HFFc6 (cell line): ENCODE measurements around the gene C15orf39. TPM values are rescaled to one million over a fixed set of nuclear protein-coding genes. Genes with fewer than 3 reads are reported as not detected.

Source experiments
- DNase-seq: peaks from one replicate; pipeline ENCODE4 v3.0.0-alpha.2; 2018
- H3K27ac Mint-ChIP-seq: 2 replicates; pipeline ENCODE4 v1.8.0; 2020; ENCODE audit warnings: mild to moderate bottlenecking, mixed read lengths
- H3K27me3 Mint-ChIP-seq: 2 replicates; pipeline ENCODE4 v1.8.0; 2021; ENCODE audit warnings: mild to moderate bottlenecking, moderate library complexity, mixed read lengths; ENCODE audit not compliant: insufficient read depth
- H3K36me3 Mint-ChIP-seq: 2 replicates; pipeline ENCODE4 v1.8.0; 2021; ENCODE audit warnings: low read depth, mixed read lengths
- H3K4me1 Mint-ChIP-seq: 2 replicates; pipeline ENCODE4 v1.8.0; 2020; ENCODE audit warnings: low read depth, mixed read lengths
- H3K4me3 Mint-ChIP-seq: 2 replicates; pipeline ENCODE4 v1.8.0; 2020; ENCODE audit warnings: mild to moderate bottlenecking, moderate library complexity, mixed read lengths
- H3K9me3 Mint-ChIP-seq: 2 replicates; pipeline ENCODE4 v1.8.0; 2020; ENCODE audit warnings: mild to moderate bottlenecking, mixed read lengths
- CTCF ChIP-seq: fragments of 200-600 bp; sonication (generic); IDR thresholded peaks from 2 replicates; pipeline ENCODE4 v1.5.0; 2021; ENCODE audit warnings: antibody characterized with exemption, mild to moderate bottlenecking
- total RNA-seq, 6 experiments: library from RNA; stranded (reverse); fragmentation: NEBNext Ultra II Directional; extraction: Animal tissue kit (Norgen Biotek cat#: 25700); gene quantifications; 2 replicates in 1 of 6; 3 replicates in 5 of 6; pipeline ENCODE4 v1.2.3, GENCODE V29; 2021

C15orf39 gene
- total RNA-seq, 6 experiments from 2014 or later: 8.8 to 14.8 (median 12.0) TPM

DNA sequence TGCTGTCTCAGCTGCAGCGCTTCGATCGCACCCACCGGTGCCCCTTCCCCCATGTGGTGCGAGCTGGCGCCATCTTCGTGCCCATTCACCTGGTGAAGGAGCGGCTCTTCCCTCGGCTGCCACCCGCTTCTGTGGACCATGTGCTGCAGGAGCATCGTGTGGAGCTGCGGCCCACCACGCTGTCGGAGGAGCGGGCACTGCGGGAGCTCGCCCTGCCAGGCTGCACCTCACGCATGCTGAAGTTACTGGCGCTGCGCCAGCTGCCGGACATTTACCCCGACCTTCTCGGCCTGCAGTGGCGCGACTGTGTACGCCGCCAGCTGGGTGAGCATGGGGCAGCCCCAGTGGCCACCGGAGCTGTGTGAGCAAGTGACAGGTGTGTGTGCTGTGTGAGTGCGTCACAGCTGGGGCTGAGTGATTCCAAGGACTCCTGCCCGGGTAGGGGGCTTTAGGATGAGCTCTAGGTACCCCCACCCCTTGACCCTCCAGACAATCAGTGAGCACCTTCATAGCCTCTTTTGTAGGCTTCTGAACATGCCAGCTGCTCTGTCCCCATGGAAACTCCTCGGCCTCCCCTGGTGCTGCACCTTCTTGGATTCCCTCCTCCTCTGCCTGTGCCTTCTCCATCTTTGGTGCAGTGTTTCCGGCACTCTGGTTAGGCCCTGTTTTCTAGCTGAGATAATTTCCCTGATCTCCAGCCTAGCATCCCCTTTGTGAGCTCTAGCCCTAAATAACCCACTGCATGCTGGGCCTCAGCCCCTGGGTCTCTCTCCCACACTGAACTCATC, 7.0 kb downstream of the C15orf39 start:
- no peak for TF ChIP-seq CTCF
- H3K4me3 Mint-ChIP-seq: no peak overlapping the region
- H3K36me3 Mint-ChIP-seq: peaks cover 6% of the 10 kb centered on the region; the same call in 1 of the 2 replicates
- no peak overlapping the region for H3K27ac Mint-ChIP-seq
- no peaks in the 10 kb centered on the region; the same call in 1 of the 2 replicates for H3K27me3 Mint-ChIP-seq
- no peak for DNase-seq
- H3K9me3 Mint-ChIP-seq: no peaks in the 10 kb centered on the region
- H3K4me1 Mint-ChIP-seq: peaks cover 15% of the 10 kb centered on the region

DNA sequence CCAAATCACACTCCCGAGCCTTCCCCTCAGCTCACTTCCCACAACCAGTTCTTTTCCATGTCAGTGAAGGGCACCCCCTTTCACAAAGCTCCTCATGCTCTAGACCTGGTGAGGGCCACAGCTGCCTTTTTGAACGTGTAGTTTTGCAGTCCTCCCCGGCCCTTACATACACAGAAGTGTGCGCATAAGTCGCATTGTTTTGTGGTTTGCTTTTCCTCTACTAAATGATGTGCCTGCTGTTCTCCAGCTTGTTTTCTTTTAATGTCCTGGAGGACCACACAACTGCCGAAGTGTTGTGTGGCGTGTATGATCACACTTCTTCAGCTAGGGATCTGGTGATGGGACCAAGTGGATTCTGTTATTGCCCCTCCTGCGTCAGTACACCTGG, 7.6 kb downstream of the C15orf39 start:
- no peak for TF ChIP-seq CTCF
- Mint-ChIP-seq H3K9me3 (no peaks in the 10 kb centered on the region), H3K4me1 (peaks cover 9% of the 10 kb centered on the region), H3K27ac (no peak overlapping the region), H3K36me3 (peaks cover 6% of the 10 kb centered on the region; the same call in 1 of the 2 replicates), H3K4me3 (no peak overlapping the region), H3K27me3 (no peaks in the 10 kb centered on the region; the same call in 1 of the 2 replicates)
- DNase-seq: no peak

- no peak overlapping the region for H3K27ac Mint-ChIP-seq
- no peaks in the 10 kb centered on the region for H3K4me1 Mint-ChIP-seq
- TF ChIP-seq CTCF: no peak
- H3K27me3 Mint-ChIP-seq: no peaks in the 10 kb centered on the region; the same call in 1 of the 2 replicates
- H3K36me3 Mint-ChIP-seq: peaks cover 6% of the 10 kb centered on the region; the same call in 1 of the 2 replicates
- H3K9me3 Mint-ChIP-seq: no peaks in the 10 kb centered on the region
- DNase-seq: no peak
- no peak overlapping the region for H3K4me3 Mint-ChIP-seq
Observed at GRCh38 chr15:75210811-75211230, 9.1 kb downstream of the C15orf39 start.

GRCh38 chr15:75211436-75212199, 9.9 kb downstream of the C15orf39 start:
- H3K27me3 Mint-ChIP-seq: no peaks in the 10 kb centered on the region; the same call in 1 of the 2 replicates
- H3K27ac Mint-ChIP-seq: no peak overlapping the region; the same call in 1 of the 2 replicates
- H3K9me3 Mint-ChIP-seq: no peaks in the 10 kb centered on the region
- no peak overlapping the region for H3K4me3 Mint-ChIP-seq
- H3K36me3 Mint-ChIP-seq: peaks cover 6% of the 10 kb centered on the region; the same call in 1 of the 2 replicates
- no peak for TF ChIP-seq CTCF
- DNase-seq: no peak
- no peaks in the 10 kb centered on the region for H3K4me1 Mint-ChIP-seq

- TF ChIP-seq CTCF: no peak
- no peak for DNase-seq
- Mint-ChIP-seq H3K27ac (no peak overlapping the region), H3K27me3 (no peaks in the 10 kb centered on the region; the same call in 1 of the 2 replicates), H3K9me3 (no peaks in the 10 kb centered on the region), H3K36me3 (peaks cover 6% of the 10 kb centered on the region; the same call in 1 of the 2 replicates), H3K4me3 (no peak overlapping the region), H3K4me1 (no peaks in the 10 kb centered on the region)
Observed at GRCh38 chr15:75212200-75212858, 10.6 kb downstream of the C15orf39 start.
